ENCODE data around the gene RGS8.

DNA sequence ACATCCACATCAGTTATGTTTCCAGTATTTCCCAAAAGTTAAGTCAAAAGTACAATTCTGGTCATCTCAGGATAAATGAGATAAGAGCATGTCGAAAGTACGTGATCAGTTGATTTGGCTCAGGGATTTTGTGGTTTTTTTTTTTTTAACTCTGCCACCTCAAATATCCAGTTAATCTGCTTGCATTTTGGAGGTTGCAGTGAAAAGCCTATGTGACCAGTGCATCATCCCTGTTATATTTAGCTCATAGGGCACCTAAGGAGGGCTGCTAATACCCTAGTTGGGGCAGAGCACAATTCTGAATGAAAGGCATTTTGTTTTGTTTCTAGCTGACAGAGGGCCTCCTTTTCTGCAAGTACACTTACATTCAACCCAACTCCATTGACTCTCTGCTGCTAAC lies 48.5 kb downstream of the RGS8 start:
- TF ChIP-seq, protein P1, sequence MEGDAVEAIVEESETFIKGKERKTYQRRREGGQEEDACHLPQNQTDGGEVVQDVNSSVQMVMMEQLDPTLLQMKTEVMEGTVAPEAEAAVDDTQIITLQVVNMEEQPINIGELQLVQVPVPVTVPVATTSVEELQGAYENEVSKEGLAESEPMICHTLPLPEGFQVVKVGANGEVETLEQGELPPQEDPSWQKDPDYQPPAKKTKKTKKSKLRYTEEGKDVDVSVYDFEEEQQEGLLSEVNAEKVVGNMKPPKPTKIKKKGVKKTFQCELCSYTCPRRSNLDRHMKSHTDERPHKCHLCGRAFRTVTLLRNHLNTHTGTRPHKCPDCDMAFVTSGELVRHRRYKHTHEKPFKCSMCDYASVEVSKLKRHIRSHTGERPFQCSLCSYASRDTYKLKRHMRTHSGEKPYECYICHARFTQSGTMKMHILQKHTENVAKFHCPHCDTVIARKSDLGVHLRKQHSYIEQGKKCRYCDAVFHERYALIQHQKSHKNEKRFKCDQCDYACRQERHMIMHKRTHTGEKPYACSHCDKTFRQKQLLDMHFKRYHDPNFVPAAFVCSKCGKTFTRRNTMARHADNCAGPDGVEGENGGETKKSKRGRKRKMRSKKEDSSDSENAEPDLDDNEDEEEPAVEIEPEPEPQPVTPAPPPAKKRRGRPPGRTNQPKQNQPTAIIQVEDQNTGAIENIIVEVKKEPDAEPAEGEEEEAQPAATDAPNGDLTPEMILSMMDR (IDR thresholded peaks at IDR 0.05; ENCODE audit: low read depth, low read length, missing input control) = no peak
- TF ChIP-seq, protein P2, sequence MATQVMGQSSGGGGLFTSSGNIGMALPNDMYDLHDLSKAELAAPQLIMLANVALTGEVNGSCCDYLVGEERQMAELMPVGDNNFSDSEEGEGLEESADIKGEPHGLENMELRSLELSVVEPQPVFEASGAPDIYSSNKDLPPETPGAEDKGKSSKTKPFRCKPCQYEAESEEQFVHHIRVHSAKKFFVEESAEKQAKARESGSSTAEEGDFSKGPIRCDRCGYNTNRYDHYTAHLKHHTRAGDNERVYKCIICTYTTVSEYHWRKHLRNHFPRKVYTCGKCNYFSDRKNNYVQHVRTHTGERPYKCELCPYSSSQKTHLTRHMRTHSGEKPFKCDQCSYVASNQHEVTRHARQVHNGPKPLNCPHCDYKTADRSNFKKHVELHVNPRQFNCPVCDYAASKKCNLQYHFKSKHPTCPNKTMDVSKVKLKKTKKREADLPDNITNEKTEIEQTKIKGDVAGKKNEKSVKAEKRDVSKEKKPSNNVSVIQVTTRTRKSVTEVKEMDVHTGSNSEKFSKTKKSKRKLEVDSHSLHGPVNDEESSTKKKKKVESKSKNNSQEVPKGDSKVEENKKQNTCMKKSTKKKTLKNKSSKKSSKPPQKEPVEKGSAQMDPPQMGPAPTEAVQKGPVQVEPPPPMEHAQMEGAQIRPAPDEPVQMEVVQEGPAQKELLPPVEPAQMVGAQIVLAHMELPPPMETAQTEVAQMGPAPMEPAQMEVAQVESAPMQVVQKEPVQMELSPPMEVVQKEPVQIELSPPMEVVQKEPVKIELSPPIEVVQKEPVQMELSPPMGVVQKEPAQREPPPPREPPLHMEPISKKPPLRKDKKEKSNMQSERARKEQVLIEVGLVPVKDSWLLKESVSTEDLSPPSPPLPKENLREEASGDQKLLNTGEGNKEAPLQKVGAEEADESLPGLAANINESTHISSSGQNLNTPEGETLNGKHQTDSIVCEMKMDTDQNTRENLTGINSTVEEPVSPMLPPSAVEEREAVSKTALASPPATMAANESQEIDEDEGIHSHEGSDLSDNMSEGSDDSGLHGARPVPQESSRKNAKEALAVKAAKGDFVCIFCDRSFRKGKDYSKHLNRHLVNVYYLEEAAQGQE (IDR thresholded peaks at IDR 0.05) = no peak
- TF ChIP-seq GABPA (IDR thresholded peaks at IDR 0.05 in 1 of 2, conservative IDR thresholded peaks at IDR 0.05 in 1 of 2) (no peak), EGR1 (IDR thresholded peaks at IDR 0.05; ENCODE audit: low read depth in 2 of 2) (no peak), MAX (IDR thresholded peaks at IDR 0.05) (no peak), TAF1 (conservative IDR thresholded peaks at IDR 0.05) (no peak), YY1 (IDR thresholded peaks at IDR 0.05) (no peak), RXRA (IDR thresholded peaks at IDR 0.05) (peak in 1 of 2 donors; percentile 35), FOXA1 (IDR thresholded peaks at IDR 0.05) (no peak), HNF4G (IDR thresholded peaks at IDR 0.05) (no peak), JUND (IDR thresholded peaks at IDR 0.05) (no peak)
- TF ChIP-seq, protein P3, sequence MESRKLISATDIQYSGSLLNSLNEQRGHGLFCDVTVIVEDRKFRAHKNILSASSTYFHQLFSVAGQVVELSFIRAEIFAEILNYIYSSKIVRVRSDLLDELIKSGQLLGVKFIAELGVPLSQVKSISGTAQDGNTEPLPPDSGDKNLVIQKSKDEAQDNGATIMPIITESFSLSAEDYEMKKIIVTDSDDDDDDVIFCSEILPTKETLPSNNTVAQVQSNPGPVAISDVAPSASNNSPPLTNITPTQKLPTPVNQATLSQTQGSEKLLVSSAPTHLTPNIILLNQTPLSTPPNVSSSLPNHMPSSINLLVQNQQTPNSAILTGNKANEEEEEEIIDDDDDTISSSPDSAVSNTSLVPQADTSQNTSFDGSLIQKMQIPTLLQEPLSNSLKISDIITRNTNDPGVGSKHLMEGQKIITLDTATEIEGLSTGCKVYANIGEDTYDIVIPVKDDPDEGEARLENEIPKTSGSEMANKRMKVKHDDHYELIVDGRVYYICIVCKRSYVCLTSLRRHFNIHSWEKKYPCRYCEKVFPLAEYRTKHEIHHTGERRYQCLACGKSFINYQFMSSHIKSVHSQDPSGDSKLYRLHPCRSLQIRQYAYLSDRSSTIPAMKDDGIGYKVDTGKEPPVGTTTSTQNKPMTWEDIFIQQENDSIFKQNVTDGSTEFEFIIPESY (IDR thresholded peaks at IDR 0.05) = no peak
